GM18499 (cell line): ENCODE measurements around the gene CAPRIN1.
"Not testable (repeated sequence)": the region's sequence is repeated elsewhere in the genome, so short reads cannot be mapped to it uniquely, and the experiment has no call there.

Experiments used
- ATAC-seq: cut with Tn5 transposase; IDR thresholded peaks from one replicate; pipeline ENCODE4 v1.9.1; 2021; ENCODE audit warnings: moderate number of reproducible peaks; ENCODE audit not compliant: insufficient read depth, unreplicated experiment

CAPRIN1 gene

DNA sequence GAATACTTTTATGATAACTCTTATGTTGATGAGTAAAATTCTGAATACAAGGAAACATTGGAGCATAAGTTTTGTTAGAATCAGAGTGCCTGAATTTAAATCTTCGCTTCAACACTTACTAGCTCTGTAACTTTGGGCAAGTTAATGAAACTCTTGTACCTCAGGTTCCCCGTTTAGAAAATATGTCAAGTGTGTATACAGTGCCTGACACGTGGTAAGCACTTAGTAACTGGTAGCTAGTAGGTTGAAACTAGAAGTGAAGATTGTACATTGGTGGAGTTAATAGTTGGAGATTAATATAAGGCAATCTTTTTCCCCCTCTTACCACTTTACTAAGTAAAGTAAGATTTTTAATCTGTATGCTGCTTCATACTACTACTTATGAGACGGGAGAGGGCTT lies 29.1 kb downstream of the CAPRIN1 start:
- no peak for ATAC-seq

DNA sequence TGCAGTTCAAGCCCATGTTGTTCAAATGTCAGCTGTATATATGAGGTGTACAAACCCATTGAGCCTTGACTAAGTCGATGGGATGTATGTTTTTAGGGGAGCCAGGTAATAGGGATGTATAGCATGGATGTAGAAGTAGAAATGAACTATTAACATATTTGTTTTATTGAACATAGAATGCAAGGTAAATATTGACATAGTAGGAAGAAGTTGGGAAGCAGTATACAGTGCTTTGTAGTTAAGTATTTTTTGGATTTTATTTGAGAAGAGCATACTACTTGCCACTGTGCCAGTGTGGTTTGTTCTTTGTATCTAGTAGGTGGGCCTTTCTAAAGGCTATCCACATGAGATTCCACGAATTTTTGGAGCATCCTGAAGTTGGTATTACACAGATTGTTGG lies 33.1 kb downstream of the CAPRIN1 start:
- no peak for ATAC-seq

DNA sequence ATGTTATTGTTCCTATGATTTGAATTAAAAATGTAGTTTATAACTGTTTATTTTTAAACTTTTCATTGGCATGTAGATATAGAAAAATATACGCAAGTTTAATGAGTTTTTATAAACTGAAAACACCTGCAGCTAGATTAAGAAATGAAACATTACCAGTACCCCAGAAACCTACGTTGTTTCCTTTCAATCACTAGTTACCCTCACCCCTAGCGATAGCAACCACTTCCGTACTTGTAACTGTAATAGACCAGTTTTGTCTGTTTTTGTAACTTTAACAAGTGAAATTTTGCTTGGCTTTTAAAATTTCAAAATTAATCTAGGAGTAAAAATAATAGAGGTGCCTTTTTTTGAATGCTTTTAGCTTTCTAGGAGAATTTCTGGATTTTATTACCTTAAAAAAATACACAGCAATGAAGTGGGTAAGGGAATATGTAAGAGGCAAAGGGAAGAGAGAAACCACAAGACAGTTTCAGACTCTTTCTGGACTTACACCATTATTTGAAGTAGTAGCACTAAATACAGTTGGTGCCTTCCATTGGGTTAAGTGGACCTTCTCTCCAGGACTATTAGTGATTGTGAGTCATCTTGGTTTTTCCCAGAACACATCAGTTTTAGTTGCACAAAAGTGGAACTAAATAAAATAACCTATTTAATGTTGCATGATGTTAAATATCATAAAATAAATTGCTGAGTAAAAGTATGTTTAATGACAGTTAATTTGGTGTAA lies 35.2 kb downstream of the CAPRIN1 start:
- no peak for ATAC-seq

DNA sequence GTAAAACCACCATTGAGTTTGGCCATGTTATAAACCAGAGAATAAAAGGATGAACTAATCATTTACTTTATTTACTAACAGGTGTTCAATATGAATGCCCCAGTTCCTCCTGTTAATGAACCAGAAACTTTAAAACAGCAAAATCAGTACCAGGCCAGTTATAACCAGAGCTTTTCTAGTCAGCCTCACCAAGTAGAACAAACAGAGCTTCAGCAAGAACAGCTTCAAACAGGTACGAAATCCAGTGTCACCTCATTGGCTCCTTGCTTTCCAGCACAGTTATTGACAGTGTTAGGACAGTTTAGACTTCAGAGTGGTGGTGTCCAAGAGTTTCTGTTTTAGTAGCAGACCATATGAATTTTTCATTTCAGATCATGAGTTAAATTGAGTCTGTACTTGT lies 40.3 kb downstream of the CAPRIN1 start:
- ATAC-seq = no peak

GRCh38 chr11:34094900-34095299 lies 43.4 kb downstream of the CAPRIN1 start:
- not testable (repeated sequence) for ATAC-seq

- ATAC-seq = no peak
Observed at GRCh38 chr11:34098813-34099212, 47.3 kb downstream of the CAPRIN1 start.

GRCh38 chr11:34104680-34105078 lies 53.1 kb downstream of the CAPRIN1 start:
- ATAC-seq = no peak

DNA sequence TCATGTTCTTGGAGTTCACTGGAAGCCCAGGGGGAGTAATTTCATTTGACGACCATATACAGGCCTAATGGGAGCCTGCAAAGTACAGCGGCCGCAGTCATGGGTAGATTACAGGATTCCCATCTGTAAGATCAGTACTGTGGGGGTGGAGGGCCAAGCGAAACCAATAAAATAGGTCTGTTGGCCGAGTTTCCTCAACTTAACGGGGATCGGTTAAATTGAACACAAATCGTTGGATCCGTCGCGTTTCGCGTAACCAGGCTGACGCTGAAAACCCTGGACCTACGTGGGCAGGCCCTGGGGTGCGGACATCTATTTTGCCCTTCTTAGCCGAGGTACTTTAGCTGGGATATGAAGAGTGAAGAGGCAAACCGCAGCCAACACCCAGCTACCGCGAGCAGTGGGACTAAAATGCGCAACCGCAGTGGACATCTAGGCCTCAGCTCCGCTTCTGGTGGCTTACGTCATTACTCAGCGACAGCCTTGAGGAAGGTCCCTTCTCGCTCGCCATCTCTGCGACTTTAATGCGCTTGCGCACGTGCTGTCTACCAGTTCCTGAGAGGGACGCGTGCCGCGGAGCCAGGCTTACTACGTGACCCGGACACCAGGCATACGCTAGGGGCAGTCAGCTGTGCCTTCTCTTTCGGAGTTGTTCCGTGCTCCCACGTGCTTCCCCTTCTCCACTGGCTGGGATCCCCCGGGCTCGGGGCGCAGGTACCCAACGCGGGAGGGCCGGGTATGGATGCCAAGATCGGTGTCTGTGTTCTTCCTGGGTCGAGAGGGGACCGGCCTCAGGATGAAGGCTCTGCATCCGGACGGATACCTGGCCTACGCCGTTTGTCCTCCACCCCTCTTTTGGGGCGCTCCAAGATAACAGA lies 53.8 kb downstream of the CAPRIN1 start, which contains the start of gene NAT10:
NAT10 (plus strand) TSS at position 551 of the 878 bp plus-strand sequence. CDS start 2,597 bp downstream, outside the sequence.
- ATAC-seq = peak; percentile 79

- ATAC-seq = no peak
Observed at GRCh38 chr11:34105957-34106504, 54.5 kb downstream of the CAPRIN1 start.

DNA sequence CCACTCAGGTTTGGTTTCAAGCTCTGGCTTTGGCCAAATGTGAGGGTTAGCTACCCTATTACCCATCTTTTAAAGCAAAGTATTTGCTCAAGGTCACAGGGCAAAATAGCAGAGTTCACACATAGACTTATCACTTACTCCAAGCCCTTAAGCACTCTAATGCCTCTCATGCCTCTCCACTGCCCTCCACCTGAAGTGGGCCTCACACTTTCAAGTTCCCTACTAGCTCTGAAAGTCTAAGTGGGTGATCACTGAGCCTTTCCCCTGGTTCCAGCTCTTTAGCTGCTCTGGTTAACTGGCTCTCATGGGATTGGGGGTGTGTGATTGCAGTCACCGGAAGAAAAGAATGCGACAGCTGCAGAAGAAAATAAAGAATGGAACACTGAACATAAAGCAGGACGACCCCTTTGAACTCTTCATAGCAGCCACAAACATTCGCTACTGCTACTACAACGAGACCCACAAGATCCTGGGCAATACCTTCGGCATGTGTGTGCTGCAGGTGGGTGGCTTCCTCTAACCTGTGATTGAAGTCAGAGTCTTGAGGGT lies 60.3 kb downstream of the CAPRIN1 start:
- no peak for ATAC-seq

GRCh38 chr11:34114014-34114413 lies 62.5 kb downstream of the CAPRIN1 start:
- no peak for ATAC-seq

GRCh38 chr11:34114471-34114870 lies 62.9 kb downstream of the CAPRIN1 start:
- ATAC-seq = no peak

GRCh38 chr11:34120651-34121050 lies 69.1 kb downstream of the CAPRIN1 start:
- ATAC-seq = no peak

- no peak for ATAC-seq
Observed at GRCh38 chr11:34124885-34125668, 73.5 kb downstream of the CAPRIN1 start.

GRCh38 chr11:34126959-34127848 lies 75.7 kb downstream of the CAPRIN1 start:
- ATAC-seq = no peak

DNA sequence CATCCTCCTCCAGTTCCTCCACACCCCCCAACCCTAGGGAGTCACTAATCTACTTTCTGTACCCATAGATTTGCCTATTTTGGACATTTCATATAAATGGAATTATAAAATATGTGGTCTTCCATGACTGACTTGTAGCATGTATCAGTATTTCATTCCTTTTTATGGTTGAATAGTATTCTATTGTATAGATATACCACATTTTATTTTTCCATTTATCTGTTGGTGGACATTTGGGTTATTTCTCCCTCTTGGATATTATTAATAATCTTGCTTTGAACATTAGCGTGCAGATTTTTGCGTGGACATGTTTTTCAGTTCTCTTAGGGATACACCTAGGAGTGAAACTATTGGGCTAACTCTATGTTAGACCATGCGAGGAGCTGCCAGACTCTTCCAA lies 77.3 kb downstream of the CAPRIN1 start:
- no peak for ATAC-seq

GRCh38 chr11:34132261-34132965 lies 80.9 kb downstream of the CAPRIN1 start:
- ATAC-seq = no peak

DNA sequence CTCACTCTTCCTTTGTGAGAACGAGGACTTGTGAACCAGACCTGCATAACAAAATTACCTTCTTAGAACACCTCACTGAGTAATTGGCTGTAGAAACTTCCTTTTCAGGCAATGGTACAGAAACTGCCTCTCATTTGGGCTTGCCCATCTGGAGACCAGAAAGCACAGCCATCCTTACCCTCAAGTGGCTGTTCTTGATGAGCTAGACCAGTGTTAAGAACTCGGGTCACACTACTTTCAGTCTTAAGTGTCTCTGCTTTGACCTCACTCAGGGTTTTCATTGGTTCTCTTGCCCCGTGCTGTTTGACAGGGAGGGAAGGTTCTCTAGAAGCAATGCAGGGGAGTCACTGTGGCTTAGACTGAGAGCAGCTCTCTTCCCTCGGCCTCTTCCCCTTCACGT lies 83.2 kb downstream of the CAPRIN1 start:
- no peak for ATAC-seq
